ENCODE measurements around the gene BLOC1S3. TPM values are rescaled to one million over a fixed set of nuclear protein-coding genes. Genes with fewer than 3 reads are reported as not detected.

Gene BLOC1S3
- total RNA-seq, 3 donors from 2014 or later (not counting 1 experiment from before 2014, with no cell fraction given), result 20.9 to 26.3 (median 21.8) TPM

DNA sequence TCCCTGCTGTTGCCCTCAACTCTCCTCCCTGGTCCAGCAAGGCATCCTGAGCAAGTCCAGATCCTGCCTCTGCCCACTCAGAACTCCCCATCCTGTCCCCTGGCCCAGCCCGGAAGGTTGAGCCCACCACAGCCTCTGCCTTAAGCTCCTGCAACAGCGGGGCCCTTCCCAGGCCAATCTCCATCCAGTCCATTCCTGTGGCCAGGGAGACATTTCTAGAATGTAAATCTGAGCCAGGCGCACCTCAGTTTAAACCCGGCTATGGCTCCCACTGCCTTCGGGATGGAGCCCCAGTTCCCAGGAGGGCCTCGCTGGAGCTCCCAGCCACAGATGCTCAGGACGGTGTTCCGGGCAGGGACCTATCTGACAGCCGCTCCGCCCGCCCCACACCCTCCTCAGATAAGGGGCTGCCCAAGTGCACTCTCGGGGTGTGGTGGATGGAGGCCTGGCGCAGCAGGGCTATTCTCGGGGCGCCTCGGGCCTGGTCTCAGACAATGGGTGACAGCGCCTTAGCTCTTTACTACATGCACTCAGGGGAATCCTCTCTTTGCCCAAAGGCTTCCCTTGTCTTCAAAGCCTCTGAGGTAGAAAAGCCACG is 5.9 kb upstream of the BLOC1S3 start:
- Histone ChIP-seq H3K27me3 (ENCODE audit: control insufficient read depth, insufficient read depth, low read length) (no peaks in the 10 kb centered on the region), H3K27ac (ENCODE audit: low read length) (peak overlapping the region; percentile 49), H3K36me3 (ENCODE audit: control insufficient read depth, insufficient read depth, low read length) (no peaks in the 10 kb centered on the region), H3K9me3 (ENCODE audit: control insufficient read depth, insufficient read depth, low read length) (no peaks in the 10 kb centered on the region), H3K4me1 (ENCODE audit: control insufficient read depth, insufficient read depth, low read length) (peaks cover 65% of the 10 kb centered on the region), H3K4me3 (ENCODE audit: low read length) (no peak overlapping the region)
- H3K27me3 Mint-ChIP-seq (ENCODE audit: low read depth in 2 of 2), result no peaks in the 10 kb centered on the region
- WGBS (ENCODE audit: insufficient coverage), result 97% methylated on average over 13 of the region's 18 CpGs
- no peak for DNase-seq
- H3K4me3 Mint-ChIP-seq, result no peak overlapping the region
- H3K9me3 Mint-ChIP-seq, result no peaks in the 10 kb centered on the region
- peak overlapping the region; percentile 91 to 96 for H3K27ac Mint-ChIP-seq
- TF ChIP-seq, protein P1, sequence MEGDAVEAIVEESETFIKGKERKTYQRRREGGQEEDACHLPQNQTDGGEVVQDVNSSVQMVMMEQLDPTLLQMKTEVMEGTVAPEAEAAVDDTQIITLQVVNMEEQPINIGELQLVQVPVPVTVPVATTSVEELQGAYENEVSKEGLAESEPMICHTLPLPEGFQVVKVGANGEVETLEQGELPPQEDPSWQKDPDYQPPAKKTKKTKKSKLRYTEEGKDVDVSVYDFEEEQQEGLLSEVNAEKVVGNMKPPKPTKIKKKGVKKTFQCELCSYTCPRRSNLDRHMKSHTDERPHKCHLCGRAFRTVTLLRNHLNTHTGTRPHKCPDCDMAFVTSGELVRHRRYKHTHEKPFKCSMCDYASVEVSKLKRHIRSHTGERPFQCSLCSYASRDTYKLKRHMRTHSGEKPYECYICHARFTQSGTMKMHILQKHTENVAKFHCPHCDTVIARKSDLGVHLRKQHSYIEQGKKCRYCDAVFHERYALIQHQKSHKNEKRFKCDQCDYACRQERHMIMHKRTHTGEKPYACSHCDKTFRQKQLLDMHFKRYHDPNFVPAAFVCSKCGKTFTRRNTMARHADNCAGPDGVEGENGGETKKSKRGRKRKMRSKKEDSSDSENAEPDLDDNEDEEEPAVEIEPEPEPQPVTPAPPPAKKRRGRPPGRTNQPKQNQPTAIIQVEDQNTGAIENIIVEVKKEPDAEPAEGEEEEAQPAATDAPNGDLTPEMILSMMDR (IDR thresholded peaks at IDR 0.05), result no peak
- H3K36me3 Mint-ChIP-seq, result no peaks in the 10 kb centered on the region
- H3K4me1 Mint-ChIP-seq, result peaks cover 11 to 33% of the 10 kb centered on the region in 2 donors
- intact Hi-C loops (cut with micrococcal nuclease), result no loop called here
- no peak for ATAC-seq

DNA sequence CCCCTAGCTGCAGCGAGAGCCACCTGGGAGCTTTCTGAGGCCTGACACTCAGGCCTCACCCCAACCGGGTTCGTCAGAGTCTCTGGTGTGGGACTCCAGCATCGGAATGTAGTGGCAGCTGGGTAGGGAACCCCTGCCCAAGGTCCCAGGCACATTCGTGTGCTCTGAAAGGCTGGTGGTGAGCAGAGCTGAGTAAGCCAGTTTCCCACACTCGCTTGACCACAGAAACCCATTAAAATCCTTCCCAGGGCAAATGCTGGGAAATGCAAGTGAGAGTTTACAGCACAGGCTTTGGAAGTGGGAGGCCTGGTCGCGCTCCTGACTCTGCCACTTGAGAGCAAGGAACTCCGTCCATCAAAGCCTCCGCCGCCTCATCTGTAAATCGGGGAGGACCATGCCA is 4.8 kb upstream of the BLOC1S3 start:
- intact Hi-C loops (cut with micrococcal nuclease), result no loop called here
- ATAC-seq (no peak), DNase-seq (no peak)
- Histone ChIP-seq H3K36me3 (ENCODE audit: control insufficient read depth, insufficient read depth, low read length) (no peaks in the 10 kb centered on the region), H3K9me3 (ENCODE audit: control insufficient read depth, insufficient read depth, low read length) (no peaks in the 10 kb centered on the region), H3K27me3 (ENCODE audit: control insufficient read depth, insufficient read depth, low read length) (no peaks in the 10 kb centered on the region), H3K4me3 (ENCODE audit: low read length) (no peak overlapping the region), H3K27ac (ENCODE audit: low read length) (no peak overlapping the region), H3K4me1 (ENCODE audit: control insufficient read depth, insufficient read depth, low read length) (peaks cover 60% of the 10 kb centered on the region)
- Mint-ChIP-seq H3K4me3 (no peak overlapping the region), H3K36me3 (no peaks in the 10 kb centered on the region), H3K27me3 (ENCODE audit: low read depth in 2 of 2) (no peaks in the 10 kb centered on the region), H3K4me1 (peaks cover 11 to 36% of the 10 kb centered on the region in 2 donors), H3K9me3 (no peaks in the 10 kb centered on the region), H3K27ac (peak overlapping the region; percentile 60 to 61)
- TF ChIP-seq, protein P1 (IDR thresholded peaks at IDR 0.05), result no peak
- WGBS (ENCODE audit: insufficient coverage), result 71% methylated on average over 12 of the region's 12 CpGs

DNA sequence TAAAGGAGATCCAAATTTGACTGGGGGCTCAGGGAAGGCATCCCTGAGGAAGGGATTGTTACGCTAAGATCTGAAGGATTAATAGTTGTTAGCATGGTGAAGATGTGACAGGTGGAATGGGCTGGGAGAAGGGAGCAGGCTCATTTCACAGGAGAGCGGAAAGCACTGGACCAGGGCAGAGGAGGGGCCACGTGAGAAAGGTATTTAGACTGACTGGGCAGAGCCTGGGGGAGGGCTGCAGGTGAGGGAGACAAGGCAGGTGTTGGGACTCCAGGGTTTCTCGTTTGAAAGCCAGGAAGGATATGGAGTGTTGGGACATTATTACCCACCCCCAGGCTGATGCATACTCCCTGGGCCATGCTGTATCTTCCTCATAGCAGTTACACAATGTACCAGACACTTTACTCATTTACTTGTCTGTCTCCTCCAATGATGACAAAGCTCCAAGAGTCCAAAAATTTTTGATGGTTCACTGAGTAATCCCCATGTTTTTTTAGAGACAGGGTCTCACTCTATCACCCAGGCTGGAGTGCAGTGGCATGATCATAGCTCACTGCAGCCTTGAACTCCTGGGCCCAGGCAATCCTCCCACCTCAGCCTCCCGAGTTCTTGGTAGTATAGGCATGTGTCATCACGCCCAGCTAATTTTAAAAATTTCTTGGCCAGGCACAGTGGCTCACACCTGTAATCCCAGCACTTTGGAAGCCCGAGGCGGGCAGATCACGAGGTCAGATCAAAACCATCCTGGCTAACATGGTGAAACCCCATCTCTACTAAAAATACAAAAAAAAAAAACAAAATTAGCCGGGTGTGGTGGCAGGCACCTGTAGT is 2.9 kb upstream of the BLOC1S3 start:
- Histone ChIP-seq H3K27ac (ENCODE audit: low read length) (no peak overlapping the region), H3K4me1 (ENCODE audit: control insufficient read depth, insufficient read depth, low read length) (peaks cover 57% of the 10 kb centered on the region), H3K4me3 (ENCODE audit: low read length) (no peak overlapping the region), H3K9me3 (ENCODE audit: control insufficient read depth, insufficient read depth, low read length) (no peaks in the 10 kb centered on the region), H3K27me3 (ENCODE audit: control insufficient read depth, insufficient read depth, low read length) (no peaks in the 10 kb centered on the region), H3K36me3 (ENCODE audit: control insufficient read depth, insufficient read depth, low read length) (peaks cover 3% of the 10 kb centered on the region)
- H3K27me3 Mint-ChIP-seq (ENCODE audit: low read depth in 2 of 2), result no peaks in the 10 kb centered on the region
- 95% methylated on average over 9 of the region's 10 CpGs for WGBS (ENCODE audit: insufficient coverage)
- no peaks in the 10 kb centered on the region for H3K9me3 Mint-ChIP-seq
- intact Hi-C loops (cut with micrococcal nuclease), result loop anchor here (5.0 kb wide), 1 partner anchor 322 kb away; the partner anchor contains the start of genes PPM1N and RTN2
- DNase-seq (no peak), ATAC-seq (no peak)
- peaks cover 11 to 35% of the 10 kb centered on the region in 2 donors for H3K4me1 Mint-ChIP-seq
- H3K36me3 Mint-ChIP-seq, result no peaks in the 10 kb centered on the region
- H3K27ac Mint-ChIP-seq, result peak overlapping the region in 1 of 2 donors; percentile 78
- TF ChIP-seq, protein P1 (IDR thresholded peaks at IDR 0.05), result no peak
- peak overlapping the region; percentile 13 for H3K4me3 Mint-ChIP-seq
